Stimulated activated CD8-positive, alpha-beta memory T cell treated with anti-CD3 and anti-CD28 coated beads, Interleukin-15, amount 100 ng/mL, for 4 hours (primary cell): ENCODE measurements around the gene TMIGD3.

ENCODE experiments used
- DNase-seq, 2 donors: peaks; one replicate each; pipeline ENCODE4 v3.0.0-alpha.2; 2020; ENCODE audit warnings: low read depth in 2 of 2

Gene TMIGD3

DNA sequence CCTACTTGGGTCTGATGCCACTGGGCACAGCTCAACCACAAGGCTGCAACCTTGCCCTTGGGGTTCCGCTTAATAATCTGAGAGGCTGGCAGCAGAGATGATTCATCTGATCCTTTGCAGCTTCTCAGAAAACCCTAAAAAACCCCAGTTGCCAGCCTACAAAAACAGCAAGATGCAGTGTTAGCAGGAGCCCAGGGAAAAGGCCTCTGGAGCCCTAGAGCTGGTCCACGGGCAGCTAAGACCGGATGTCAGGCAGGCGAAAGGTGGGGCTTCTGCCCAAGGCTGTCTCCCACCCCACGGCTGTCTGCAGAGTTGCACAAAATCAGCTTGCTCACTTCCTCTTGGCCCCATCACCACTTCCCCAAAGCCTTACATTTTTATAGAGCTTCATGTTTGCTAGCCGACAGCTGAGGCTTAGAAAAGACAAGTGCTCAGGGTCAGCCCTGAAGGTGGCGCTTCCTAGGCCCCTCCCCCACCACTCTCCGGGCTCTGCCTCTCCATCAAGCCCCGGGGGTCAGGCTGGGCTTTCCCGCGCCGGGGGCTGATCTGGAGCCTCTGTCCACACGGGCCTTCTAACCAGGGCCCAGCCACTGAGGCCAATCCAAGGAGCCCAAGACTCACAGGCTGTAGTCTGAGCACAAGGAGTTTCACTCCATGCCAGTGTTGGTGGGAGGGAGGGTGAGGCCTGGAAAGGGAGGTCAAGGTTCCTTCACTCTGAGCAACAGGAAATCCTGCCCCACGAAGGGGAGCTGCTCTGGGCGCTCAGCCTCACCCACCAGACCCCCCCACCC, 4.2 kb upstream of the TMIGD3 start:
- DNase-seq: peak; percentile 48 to 54

DNA sequence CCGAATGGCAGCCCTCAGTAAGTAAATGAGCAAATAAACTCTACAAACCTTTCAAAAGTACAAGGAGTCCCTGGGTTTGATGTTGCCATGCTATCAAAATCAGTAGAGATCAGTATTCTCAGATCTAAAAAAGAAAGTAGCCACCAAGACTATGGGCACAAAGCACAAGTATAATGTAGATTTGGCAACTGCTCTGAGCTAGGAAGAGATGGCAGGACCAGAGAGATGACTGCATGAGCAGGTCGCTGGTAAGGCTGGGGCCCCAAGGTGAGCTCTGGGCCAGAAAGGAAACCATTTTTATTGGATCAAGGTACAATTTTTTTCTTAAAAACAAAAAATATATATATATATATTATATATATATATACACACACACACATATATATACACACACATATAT, 3.1 kb upstream of the TMIGD3 start:
- no peak for DNase-seq

DNA sequence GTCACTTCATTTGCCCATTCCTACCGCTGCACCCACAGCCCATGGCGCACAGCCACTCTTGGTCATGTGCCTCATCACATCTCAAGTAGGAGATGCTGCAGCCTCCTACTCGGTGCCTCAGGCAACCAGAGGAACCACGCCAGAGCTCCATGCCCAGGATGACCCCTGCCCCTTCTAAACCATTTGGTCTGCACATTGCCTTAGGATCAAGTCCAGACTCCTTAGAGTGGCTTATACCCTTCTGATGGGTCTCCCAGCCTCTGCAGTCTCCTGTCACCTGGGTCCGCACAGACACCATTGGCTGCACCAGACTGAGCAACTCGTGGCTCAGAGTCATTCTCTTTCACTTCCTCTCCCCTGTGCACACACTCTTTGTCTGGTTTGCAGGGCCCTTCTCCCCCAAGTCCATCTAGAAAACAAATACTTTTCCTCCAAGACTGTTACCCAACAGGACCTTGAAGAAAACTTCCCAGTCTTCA, 2.2 kb upstream of the TMIGD3 start:
- no peak for DNase-seq

DNA sequence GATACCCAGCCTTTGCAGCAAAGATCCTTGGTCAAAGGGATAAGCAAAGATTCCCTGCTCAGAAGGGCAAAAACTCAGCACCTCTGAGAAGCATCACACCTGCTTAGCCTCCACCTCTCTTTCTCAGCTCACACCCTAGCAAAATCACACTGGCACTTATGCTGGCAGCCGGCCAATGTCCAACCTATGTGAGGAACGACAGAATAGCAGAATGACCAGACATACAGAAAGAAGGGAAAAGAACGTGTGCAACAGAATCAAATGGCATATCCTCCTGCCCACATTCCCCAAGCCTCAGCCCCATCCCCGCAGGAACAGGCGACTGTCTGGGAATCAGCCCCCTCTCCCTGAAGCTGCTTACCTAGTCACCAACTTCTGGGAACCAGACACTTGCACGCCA, 664 bp upstream of the TMIGD3 start:
- DNase-seq: no peak

DNA sequence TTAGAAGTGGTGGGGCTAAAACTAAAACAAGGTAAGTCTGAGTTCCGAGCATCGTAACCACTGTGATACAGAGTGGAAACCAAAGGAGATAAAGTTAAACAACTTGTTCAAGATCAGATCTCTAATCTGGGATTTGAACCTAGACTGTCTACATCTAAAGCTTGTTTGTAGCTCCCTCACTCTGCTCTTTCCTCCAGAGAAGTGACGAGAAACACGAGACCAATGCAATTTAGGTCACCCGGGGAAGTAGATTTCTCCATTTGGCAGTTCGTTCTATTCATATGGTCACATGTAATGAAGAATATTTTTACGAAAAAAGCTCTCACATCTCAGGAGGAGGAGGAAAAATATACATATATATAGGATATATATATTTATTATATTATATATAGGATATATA, 1.8 kb downstream of the TMIGD3 start:
- DNase-seq: no peak

DNA sequence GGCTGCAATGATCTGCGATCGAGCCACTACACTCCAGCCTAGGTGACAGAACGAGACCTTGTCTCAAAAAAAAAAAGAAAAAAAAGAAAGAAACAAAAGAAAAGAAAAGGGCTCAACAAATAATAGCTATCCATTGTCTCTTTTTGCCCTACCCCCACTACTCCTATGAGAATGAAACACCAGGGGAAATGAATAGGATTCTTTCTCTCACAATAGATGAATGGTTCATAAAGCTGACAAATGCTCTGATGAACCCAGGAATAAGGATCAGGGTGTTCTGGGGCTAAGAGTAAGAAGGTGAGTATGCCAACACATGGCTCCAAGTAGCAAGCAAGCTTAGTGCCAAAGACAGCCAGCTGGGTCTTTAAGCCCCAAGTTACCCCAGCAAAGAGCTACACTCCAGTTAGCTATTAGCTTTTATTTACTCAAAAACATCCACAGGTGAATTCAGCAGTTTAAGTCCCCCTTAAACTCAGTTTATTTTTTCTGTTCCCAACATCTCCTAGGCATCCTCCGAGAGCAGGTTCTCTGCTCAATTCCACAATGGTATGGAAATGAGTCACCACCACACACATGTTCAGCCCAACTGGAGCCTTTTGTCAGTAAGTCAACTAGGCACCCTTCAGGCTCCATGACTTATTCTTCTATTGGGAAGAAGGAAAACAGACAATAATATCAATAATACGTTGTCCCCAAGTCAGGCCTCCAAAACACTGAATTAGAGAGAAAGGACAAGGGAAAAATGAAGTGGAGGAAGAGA, 4.2 kb downstream of the TMIGD3 start:
- no peak for DNase-seq

DNA sequence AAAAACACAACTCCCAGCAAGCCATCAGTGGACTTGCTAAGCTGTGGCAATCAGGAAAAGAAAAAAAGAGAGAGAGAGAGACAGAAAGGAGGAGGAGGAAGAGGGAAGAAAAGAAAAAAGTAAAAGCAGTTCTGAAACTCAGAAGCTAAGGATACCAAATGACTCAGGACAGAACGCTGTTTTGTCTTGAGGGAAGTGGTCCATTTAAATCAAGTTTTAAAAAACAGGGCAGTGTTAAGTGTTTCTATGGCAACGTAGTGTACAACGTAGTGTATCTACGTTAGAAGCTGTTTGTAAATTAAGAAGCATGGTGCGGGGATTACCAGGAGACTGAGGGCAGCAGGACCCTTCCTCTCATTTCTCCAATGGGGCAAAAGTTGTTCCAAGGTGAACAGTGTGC, 5.8 kb downstream of the TMIGD3 start:
- DNase-seq: no peak

DNA sequence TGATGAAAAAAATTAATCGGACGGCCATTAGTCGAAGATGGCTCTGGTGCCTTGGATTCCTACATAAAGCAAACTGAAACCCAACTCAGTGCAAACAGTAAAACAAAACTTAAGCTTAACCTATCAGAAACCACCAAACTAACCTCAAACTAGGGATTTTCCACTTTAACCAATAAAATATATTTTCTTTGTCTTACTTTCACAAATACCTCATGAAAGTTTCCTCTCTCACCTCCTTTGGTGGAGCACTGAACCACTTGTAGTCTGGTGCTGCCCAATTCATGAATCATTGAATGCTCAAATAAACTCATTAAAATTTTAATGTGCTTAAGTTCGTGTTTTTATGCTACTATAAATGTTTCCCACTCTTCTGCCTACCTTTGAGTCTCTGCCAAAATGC, 7.0 kb downstream of the TMIGD3 start:
- DNase-seq: no peak

DNA sequence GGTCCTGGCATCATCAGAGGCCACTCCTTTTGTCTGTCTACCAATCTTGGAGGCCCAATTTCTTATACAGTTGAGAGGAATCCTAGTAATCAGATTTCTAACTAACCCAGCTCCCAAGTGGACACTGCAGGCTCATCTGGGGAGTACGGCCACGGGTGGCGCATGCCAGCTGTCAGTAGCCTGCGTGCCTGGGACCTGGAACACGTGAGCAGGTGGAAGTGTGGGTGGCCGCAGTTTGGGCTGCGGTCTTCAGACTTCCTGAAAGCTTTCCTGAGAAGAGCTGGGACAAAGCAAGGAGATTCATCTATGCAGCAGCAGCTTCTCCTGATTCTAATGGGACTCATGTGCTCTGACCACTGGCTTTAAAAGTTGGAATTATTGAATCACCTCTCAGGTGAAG, 12.4 kb downstream of the TMIGD3 start:
- no peak for DNase-seq

DNA sequence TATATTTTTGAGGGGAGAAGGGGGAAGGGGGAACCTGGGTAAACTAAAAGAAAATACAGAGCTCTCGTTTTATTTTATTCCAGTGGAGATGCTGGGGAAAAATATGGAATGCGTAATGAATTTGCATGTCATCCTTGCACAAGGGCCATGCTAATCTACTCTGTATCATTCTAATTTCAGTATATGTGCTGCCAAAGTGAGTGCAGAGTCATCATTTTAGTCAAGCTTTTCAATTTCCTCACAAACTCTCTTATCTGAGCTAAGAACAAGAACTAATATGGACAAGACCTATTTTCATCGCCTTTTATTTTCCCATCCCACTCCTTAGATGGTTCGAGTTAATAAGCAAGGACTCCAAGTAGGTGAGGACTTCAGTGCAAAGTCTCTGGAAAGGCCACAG, 13.2 kb downstream of the TMIGD3 start:
- DNase-seq: no peak

DNA sequence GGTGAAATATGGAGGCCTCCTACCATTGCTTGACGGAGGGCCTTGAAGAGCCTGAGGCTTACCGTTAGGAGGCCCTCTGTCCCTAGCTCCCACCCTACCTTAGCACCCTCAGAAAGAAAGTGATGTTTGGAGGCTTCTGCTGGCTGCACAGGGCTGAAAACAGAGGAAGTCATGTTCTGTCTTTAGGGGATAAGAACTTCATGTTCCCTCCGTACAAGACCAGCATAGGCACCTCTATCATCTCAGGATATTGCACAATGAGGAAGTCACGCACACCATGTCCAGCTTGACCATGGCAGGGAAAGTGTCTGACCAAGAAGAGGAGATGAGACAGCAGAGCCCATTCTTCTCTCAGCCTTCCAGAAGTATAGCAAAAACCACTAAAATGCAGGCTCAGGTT, 13.8 kb downstream of the TMIGD3 start:
- DNase-seq: no peak

DNA sequence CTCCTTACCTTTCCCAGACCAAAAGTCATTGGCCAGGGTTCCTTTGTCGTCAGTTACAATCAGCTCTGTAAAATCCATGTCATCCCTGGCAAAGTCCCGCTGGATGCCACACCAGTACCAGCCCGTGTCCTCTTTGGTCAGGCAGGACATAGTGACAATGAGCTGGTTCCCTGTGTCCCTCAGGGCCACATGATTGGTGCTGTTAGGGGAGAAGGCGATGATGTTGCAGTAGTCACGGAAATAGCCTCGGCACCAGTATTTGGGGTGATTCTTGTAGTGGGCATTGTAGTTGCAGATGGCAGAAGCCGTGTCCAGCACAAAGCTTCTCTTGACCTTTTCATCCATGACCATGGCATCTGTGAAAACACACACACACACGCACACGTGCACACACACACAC, 14.8 kb downstream of the TMIGD3 start:
- no peak for DNase-seq

DNA sequence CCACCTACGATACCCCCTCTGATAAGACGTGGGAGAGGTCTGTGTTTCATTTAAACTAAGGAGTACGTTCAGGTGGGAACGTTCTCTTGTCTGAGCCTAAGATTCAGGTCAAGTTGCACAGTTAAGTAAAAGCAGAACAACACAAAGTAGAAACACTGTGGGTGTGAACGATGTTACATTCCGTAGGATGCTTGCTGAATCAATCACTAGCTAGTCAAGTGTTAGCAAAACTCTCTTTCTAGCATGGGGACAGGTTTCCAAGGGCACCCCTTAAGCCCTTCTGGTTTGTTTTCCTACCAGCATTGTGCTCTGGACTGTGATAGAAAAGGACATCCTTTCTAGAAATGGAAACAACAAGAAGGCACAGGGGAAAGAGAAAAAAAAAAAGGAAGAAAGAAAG, 16.3 kb downstream of the TMIGD3 start:
- no peak for DNase-seq

DNA sequence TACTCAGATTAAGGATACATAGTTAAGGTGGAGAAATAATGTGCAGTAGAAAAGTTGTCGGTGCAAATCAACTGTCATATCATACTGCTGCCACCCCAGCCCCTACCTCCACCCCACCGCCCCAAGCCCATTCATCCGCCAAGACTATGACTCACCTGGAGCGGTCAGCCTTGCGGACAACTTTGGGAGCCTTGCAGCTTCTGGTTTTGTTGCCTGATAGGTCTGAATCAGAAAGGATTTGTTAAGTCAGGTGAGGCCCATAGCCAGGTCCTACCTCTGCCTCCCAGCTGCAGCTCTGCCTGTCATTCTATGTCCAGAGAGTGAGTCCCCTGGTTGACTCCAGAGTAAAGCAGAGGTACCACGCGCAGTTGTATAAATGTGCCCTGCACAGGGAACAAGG, 17.0 kb downstream of the TMIGD3 start:
- no peak for DNase-seq

DNA sequence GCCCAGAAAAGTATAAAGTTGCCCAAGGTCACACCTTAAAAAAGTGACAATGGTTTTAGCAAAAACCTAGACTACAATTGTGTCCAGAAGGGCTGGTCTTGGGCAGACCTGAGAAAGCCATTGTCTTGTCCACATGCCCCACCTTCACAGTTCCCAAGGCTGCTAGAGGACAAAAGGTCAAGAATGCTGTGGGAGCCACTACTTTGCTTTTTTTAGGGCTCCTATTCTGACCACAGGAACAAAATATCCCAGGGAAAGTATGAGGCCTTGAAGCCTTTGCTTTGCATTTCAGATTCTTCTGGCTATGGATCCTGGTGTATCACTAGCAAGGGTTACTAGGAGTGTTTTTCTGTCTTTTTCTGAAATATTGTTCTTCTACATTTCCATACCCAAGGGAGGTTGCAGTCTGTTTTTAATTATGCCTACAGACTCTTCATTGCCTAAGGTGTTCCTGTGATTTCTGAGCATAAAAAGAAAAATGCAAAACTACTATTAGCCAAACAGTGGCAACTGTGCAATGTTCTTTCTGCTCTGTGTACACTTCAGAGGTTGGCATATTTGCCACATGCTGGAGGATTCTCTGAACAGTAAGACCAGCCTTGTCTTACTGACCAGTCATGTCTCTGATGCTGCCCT, 18.9 kb downstream of the TMIGD3 start:
- DNase-seq: no peak

DNA sequence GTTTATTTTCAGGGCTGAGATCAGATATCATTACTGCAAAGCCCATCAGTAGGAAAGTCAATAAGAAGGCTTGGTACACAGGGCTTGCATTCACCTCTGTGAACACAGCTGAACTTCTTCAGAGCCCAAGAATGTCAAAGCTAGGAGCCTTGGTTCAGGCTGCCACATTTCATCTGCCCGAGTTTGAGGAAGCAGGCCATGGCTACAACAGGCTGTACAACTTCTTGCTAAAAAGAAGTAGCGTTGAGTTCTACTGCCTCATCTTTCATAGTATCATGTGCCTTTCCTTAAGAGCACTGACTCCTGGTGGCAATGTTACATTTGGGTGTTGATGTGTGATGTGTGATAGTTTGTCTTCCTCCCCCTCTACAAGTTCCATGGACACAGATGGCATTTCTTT, 19.6 kb downstream of the TMIGD3 start:
- DNase-seq: no peak

DNA sequence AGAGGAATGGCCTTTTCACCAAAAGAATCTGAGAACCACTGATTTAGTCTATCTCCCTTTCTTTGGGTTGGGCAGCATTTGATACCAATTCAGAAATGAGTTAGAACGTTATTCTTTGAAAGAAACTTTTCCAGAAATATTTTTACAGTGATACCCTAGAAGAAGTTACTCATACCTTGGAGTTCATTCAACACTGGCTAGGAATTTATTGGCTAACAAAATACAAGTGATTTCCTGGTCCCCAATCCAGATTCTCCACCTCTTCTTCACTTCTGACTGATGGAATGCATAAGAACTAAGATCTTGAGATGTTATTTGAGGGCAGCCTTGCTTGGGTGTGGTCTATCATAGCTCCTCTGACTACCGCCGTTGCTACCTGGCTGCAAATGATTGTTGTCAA, 20.3 kb downstream of the TMIGD3 start:
- no peak for DNase-seq

DNA sequence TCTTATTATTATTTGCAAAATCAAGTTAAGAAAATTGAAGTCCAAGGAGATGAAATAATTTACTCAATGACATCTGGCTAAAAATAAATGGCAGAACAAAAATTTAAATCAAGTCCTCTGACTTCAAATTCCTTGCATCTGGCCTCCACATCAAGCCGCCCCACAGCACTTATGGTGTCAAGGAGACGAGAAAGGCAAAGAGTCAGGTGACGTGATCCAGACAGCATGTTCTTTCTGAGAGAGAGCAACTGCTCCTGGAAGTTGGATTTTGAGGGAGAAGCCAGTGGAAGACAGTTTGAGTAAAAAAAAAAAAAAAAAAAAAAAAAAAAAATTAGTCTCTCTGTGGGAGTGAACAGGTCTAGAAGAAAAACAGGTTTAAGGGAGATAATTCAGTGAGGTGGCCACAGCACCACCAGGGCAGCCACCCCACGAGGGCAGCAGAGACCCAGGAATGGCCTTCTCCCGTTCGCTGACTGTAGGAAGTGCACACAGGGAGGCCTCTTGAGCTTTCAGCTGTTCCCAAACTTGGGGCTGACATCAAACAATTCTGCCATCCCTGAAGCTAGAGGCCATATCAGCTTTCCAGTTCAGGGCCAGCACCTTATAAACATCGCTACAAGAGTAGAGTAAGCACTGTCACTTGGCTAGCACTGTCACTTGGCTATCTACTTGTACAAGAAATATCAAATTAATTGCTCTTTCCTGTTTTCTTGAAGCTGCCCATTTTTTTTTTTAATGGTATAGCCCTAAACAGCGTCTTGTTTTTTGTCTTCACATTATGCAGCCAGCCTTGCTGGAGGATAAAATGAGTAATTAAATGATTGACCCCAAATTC, 21.8 kb downstream of the TMIGD3 start:
- DNase-seq: peak in 1 of 2 donors; percentile 21

DNA sequence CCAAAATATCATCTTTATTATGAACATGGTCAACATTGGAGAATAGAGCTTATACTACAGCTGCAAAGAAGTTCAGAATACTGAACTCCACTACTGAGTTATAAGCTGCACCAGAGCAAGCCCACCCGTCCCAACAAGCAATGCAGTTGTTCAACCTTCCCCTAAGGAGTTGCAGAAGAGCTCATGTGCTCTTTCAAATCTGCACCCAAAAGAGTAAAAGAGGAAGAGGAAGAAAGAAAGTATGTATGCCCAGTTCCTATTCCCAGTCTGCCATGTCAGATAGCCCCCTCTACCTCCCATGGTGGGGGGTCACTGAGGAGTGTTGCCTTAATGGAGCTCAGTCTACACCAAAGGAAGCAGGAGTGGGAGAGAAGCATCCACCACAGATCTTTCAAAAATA, 22.8 kb downstream of the TMIGD3 start:
- DNase-seq: no peak

DNA sequence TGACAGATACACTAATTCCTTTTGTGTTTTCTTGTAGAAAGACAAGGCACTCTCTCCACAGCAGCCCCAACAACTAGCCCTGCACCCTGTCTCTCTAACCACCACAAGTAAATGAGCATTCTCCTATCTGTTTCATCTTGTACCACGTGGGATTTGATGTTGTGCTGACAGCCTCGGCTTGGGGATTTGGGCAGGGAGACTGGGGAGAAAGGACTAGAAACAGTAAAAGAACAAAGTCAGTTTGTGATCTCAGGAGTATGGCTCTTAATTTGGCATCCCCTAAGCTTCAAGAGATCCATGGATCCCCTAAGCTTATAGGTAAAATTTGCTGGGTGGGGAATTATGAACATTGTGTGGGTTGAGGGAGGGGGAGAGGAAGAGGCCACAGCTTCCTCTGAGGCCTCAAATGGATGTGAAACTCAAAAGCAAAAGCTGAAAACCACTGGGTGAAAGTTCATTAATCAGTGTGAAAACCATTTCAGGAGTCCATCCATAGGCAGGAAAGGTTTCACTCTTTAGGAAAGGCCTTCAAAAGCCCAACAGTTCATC, 26.6 kb downstream of the TMIGD3 start:
- DNase-seq: no peak

DNA sequence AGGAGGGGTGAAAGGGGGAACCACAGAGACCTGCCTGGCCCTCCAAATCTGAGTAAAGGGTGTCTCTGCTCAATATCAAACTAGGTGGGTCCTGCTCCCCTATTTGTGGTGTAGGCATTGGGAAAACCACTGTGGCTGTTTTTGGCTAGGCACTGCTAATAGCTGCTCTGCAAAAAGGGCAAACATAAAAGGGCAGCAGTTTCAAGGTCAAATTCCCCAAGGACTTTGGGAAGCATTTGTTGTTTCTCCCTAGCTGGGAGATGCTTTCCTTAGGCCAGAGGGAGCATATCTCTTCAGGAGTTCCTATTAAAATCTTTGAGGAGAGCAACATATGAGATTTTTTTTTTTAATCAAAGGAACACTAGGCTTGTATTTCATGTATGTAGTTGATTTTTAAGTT, 27.2 kb downstream of the TMIGD3 start:
- no peak for DNase-seq

DNA sequence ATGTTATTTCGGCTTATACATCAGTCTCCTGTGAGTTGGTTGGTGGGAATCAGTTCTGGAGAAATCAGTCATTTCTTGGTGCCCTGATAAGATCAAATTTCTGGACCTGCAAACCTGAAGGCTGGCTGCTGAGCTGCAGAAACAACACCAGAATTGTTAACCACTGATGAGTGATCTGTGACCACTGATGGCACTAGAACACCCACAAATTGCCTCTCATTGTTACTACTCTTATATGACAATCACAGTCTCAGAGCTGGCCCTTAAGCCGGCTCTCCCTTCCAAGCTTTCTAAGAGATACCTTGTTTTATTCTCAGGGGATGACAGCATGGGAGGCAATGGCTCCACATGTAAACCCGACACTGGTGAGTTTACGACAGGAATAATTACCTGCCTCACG, 27.7 kb downstream of the TMIGD3 start:
- DNase-seq: no peak
